Stomach (tissue), 9 donors: ENCODE data around the gene ANTXR1. TPM values are rescaled to one million over a fixed set of nuclear protein-coding genes. Genes with fewer than 3 reads are reported as not detected.
A peak's percentile ranks its signal among the peaks of the same experiment; 100 is the strongest.

Experiments
- DNase-seq, 2 donors: peaks; one replicate each; pipeline versions ENCODE4 v3.0.0 to v3.0.0-alpha.2; 2013 to 2019
- H3K27ac ChIP-seq, 5 donors: fragments of 200-600 bp in 4 of 5; sonication (generic) in 4 of 5; one replicate each; pipeline ENCODE4 v1.5.1; 2013 to 2019; ENCODE audit warnings: mild to moderate bottlenecking in 1 of 5, moderate library complexity in 1 of 5
- H3K27me3 ChIP-seq, 3 donors: fragments of 200-600 bp; sonication (generic); one replicate each; pipeline ENCODE4 v1.5.1; 2017 to 2019; ENCODE audit warnings: mixed run types in 1 of 3
- H3K36me3 ChIP-seq, 4 donors: fragments of 200-600 bp; sonication (generic); 1 replicate in 3 of 4; 2 replicates in 1 of 4; pipeline ENCODE4 v1.5.1; 2016 to 2019
- H3K4me1 ChIP-seq, 4 donors: fragments of 200-600 bp; sonication (generic); one replicate each; pipeline ENCODE4 v1.5.1; 2016 to 2019
- H3K4me3 ChIP-seq, 4 donors: fragments of 200-600 bp; sonication (generic) in 3 of 4; one replicate each; pipeline ENCODE4 v1.5.1; 2016 to 2019; ENCODE audit warnings: mild to moderate bottlenecking in 1 of 4
- H3K9me3 ChIP-seq, 4 donors: fragments of 200-600 bp; sonication (generic); one replicate each; pipeline ENCODE4 v1.5.1; 2016 to 2019
- EP300 ChIP-seq: sonication (generic); formaldehyde crosslinking; IDR thresholded peaks from one replicate; pipeline ENCODE4 v1.6.1; 2017; ENCODE audit warnings: antibody characterized with exemption
- POLR2A ChIP-seq, 4 donors: fragments of 450-650 bp; IDR thresholded peaks; one replicate each; pipeline ENCODE4 v1.6.1; 2016; ENCODE audit warnings: antibody characterized with exemption in 4 of 4, control low read depth in 2 of 4, mild to moderate bottlenecking in 1 of 4, moderate library complexity in 1 of 4
- POLR2AphosphoS5 ChIP-seq, 3 donors: sonication (generic); formaldehyde crosslinking; IDR thresholded peaks; one replicate each; pipeline ENCODE4 v1.6.1; 2016; ENCODE audit warnings: antibody characterized with exemption in 3 of 3
- WGBS, 5 donors: extraction: QIAGEN DNeasy Blood & Tissue Kit in 3 of 5; methylation state at CpG; one replicate each; pipeline versions ENCODE4 v1.1.5 to v1.1.7; 2013 to 2018; 5-methylcytosine and 5-hydroxymethylcytosine counted together
- intact Hi-C: fragments of 100-400 bp; cut with DNase I; formaldehyde crosslinking; loops from one replicate; pipeline ENCODE4 v1.15.1; 2023; ENCODE audit warnings: low total_unique reads
- polyA plus RNA-seq, 3 donors: library from polyadenylated mRNA; stranded (reverse); fragments of 200-250 nt; gene quantifications; one replicate each; pipeline ENCODE4 v1.2.3, GENCODE V29; 2013
- total RNA-seq, 5 donors: library from RNA; depleted of rRNA; stranded (reverse); fragments of >200 nt; gene quantifications; one replicate each; pipeline versions ENCODE4 v1.1.0 to v1.2.3, GENCODE V29; 2014 to 2016
- TF ChIP-seq, protein P1 (sequence below), 7 experiments: fragments of 450-650 bp in 4 of 7; fragments of 200-600 bp in 3 of 7; sonication (generic) in 3 of 7; IDR thresholded peaks; one replicate each; pipeline ENCODE4 v1.5.1; 2016 to 2019; ENCODE audit warnings: antibody characterized with exemption in 7 of 7, control low read depth in 2 of 7, mild to moderate bottlenecking in 1 of 7
- donor health status: healthy with polysubstance abuse.
- donor health status: Bipolar disorder and iron deficiency.
- donor health status: healthy.

ANTXR1 gene
- total and polyA plus RNA-seq, 8 donors, result 5.8 to 32.5 (median 13.7) TPM

DNA sequence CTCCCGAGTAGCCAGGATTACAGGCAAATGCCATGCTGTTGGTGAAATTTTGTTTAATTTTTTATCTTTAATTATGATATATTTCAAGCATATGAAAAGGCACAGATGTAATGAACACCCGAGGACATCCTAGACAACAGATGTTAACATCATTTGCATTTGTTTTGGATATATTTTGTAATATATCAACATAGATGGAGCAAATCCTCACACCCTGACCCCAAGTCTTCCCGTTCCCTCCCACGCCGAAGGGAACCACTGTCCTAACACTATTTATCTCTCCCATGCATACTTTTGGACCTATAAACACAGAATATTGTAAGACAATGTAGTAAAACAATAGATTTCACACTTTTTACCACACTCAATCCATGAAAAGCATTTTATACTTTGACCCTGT is 274.6 kb downstream of the ANTXR1 start:
- DNase-seq, result no peak
- H3K27ac ChIP-seq, result no peak overlapping the region
- TF ChIP-seq EP300, result no peak
- no peak for TF ChIP-seq POLR2A (IDR thresholded peaks at IDR 0.05)
- no peak for TF ChIP-seq POLR2AphosphoS5 (IDR thresholded peaks at IDR 0.05)
- TF ChIP-seq, protein P1, sequence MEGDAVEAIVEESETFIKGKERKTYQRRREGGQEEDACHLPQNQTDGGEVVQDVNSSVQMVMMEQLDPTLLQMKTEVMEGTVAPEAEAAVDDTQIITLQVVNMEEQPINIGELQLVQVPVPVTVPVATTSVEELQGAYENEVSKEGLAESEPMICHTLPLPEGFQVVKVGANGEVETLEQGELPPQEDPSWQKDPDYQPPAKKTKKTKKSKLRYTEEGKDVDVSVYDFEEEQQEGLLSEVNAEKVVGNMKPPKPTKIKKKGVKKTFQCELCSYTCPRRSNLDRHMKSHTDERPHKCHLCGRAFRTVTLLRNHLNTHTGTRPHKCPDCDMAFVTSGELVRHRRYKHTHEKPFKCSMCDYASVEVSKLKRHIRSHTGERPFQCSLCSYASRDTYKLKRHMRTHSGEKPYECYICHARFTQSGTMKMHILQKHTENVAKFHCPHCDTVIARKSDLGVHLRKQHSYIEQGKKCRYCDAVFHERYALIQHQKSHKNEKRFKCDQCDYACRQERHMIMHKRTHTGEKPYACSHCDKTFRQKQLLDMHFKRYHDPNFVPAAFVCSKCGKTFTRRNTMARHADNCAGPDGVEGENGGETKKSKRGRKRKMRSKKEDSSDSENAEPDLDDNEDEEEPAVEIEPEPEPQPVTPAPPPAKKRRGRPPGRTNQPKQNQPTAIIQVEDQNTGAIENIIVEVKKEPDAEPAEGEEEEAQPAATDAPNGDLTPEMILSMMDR (IDR thresholded peaks at IDR 0.05), result no peak
- H3K27me3 ChIP-seq, result no peaks in the 10 kb centered on the region
- WGBS, 5 donors, result 80 to 91% (median 89%) methylated on average over 5 of the region's 5 CpGs
- peaks cover 0 to 18% (median 8%) of the 10 kb centered on the region in 4 donors for H3K4me1 ChIP-seq
- H3K9me3 ChIP-seq, result no peaks in the 10 kb centered on the region
- no peaks in the 10 kb centered on the region for H3K36me3 ChIP-seq
- H3K4me3 ChIP-seq, result no peak overlapping the region
- intact Hi-C loops, result no loop called here

DNA sequence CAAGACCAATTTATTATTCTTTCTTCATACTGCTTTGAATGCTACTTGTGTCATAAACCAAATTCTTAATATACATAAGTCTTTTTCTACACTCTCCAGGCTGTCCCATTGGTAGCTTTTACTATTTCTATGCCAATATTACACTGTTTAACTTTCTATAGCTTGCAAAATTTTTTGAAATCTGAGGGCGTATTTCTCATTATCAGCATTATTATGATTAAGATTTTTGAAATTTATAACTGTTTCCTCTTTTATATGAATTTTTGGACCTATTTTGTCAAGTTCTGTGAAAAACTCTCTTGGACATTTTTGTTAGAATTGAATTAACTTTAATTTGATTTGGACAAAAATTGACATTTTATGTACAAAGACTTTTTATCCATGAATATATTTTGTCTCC is 275.4 kb downstream of the ANTXR1 start:
- no peaks in the 10 kb centered on the region for H3K36me3 ChIP-seq
- no peak for TF ChIP-seq POLR2AphosphoS5 (IDR thresholded peaks at IDR 0.05)
- TF ChIP-seq, protein P1 (IDR thresholded peaks at IDR 0.05), result no peak
- no peak for TF ChIP-seq EP300
- no peak for TF ChIP-seq POLR2A (IDR thresholded peaks at IDR 0.05)
- intact Hi-C loops, result no loop called here
- no peak overlapping the region for H3K27ac ChIP-seq
- DNase-seq, result no peak
- H3K9me3 ChIP-seq, result no peaks in the 10 kb centered on the region
- 80 to 92% (median 89%) methylated on average over 1 of the region's 1 CpG for WGBS, 5 donors
- H3K4me3 ChIP-seq, result no peak overlapping the region
- peaks cover 0 to 18% (median 8%) of the 10 kb centered on the region in 4 donors for H3K4me1 ChIP-seq
- H3K27me3 ChIP-seq, result no peaks in the 10 kb centered on the region

DNA sequence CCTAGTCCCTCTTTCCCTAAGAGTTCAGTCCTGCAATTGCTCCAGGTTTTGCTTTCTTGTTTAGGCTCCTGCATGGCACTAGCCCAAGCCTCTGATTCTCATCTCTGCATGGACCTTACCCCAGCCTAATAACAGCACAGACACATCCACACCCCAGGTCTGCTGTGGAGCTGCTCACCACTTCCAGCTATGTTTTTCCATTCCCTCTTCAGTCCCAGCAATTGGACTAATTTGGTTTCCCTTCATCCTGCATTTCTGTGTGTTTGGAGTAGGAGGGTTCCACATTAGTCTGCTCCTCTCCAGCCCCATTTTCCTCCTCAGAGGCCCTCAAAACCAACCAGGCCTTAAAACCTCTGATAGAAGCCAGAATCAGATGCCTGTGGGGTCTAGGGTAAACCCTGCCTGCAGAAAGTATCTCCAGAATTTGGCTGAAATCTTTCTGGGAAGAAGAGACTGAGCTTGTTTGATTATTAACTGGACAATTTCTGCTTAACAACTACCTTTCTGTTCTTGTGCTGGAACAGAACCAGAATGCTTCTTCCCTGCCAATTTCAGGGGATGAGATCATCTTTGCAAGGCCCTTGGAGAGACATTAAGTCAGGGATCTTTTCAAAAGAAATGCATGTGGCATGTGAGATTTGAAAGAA is 278.1 kb downstream of the ANTXR1 start:
- intact Hi-C loops, result no loop called here
- Histone ChIP-seq H3K4me1 (peaks cover 0 to 11% (median 5%) of the 10 kb centered on the region in 4 donors), H3K9me3 (no peaks in the 10 kb centered on the region), H3K27ac (no peak overlapping the region), H3K27me3 (no peaks in the 10 kb centered on the region), H3K36me3 (no peaks in the 10 kb centered on the region), H3K4me3 (no peak overlapping the region)
- TF ChIP-seq EP300, result no peak
- TF ChIP-seq POLR2A (IDR thresholded peaks at IDR 0.05), result no peak
- no peak for TF ChIP-seq POLR2AphosphoS5 (IDR thresholded peaks at IDR 0.05)
- TF ChIP-seq, protein P1 (IDR thresholded peaks at IDR 0.05), result no peak
- peak in 1 of 2 donors; percentile 60 for DNase-seq

DNA sequence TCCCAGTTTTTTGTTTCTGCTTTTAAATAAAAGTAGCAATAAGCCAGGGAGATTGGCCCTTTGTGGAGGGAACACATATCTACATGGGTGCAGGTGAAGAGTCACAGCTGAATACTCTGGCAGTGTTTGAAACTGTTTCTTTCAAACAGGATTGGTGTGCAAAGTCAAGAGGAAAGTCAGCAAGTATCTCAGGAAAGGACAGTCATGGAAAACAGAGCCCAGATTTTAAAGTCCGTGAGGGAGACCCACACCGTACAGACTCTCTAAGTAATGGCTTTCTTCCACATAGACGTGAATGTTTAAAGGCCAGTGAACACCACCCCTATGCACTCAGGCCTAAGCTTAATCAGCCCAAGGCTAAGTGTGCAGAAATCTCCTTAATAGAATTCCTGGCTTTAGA is 278.7 kb downstream of the ANTXR1 start:
- H3K27ac ChIP-seq, result no peak overlapping the region
- H3K36me3 ChIP-seq, result no peaks in the 10 kb centered on the region
- TF ChIP-seq POLR2A (IDR thresholded peaks at IDR 0.05) (no peak), EP300 (no peak), POLR2AphosphoS5 (IDR thresholded peaks at IDR 0.05) (no peak)
- TF ChIP-seq, protein P1 (IDR thresholded peaks at IDR 0.05), result no peak
- no peak for DNase-seq
- 82 to 94% (median 89%) methylated on average over 3 of the region's 3 CpGs for WGBS, 5 donors
- no peaks in the 10 kb centered on the region for H3K27me3 ChIP-seq
- intact Hi-C loops, result no loop called here
- peaks cover 0 to 11% (median 5%) of the 10 kb centered on the region in 4 donors for H3K4me1 ChIP-seq
- no peak overlapping the region for H3K4me3 ChIP-seq
- H3K9me3 ChIP-seq, result no peaks in the 10 kb centered on the region
